ENCODE data around the gene ATP1B3. TPM values are rescaled to one million over a fixed set of nuclear protein-coding genes. Genes with fewer than 3 reads are reported as not detected.

Gene ATP1B3
- total RNA-seq, 5 donors from 2014 or later (not counting 1 experiment from before 2014, with no cell fraction given): 28.7 to 41.4 (median 35.3) TPM

DNA sequence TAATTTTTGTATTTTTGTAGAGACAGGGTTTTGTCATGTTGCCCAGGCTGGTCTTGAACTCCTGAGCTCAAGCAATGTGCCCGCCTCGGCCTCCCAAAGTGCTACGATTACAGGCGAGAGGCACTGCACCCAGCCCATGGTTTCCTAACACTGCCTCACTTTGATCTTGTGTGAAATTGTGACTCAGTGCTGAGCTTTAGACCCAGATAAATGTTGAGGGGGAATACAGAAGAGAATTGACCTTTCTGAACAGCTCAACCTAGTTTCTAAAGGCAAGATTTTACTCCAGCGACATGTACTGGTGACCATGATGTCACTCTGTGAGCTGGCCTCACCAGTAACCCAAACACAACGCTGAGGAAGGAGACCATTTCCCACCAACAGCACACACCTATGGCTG lies 73.5 kb downstream of the ATP1B3 start:
- Histone ChIP-seq H3K27me3 (replicated peaks in 1 of 2; ENCODE audit: control insufficient read depth in 2 of 2, extremely low read depth in 1 of 2, insufficient read depth in 2 of 2, low read length in 1 of 2) (no peaks in the 10 kb centered on the region), H3K4me1 (ENCODE audit: control insufficient read depth in 1 of 2, extremely low read depth in 1 of 2, insufficient read depth in 2 of 2, low read length in 2 of 2) (no peaks in the 10 kb centered on the region), H3K36me3 (ENCODE audit: control insufficient read depth in 2 of 2, extremely low read depth in 1 of 2, insufficient read depth in 1 of 2, low read length in 1 of 2) (peaks cover 9 to 11% of the 10 kb centered on the region in 2 donors), H3K27ac (ENCODE audit: low read length) (no peak overlapping the region), H3K4me3 (ENCODE audit: control insufficient read depth in 1 of 2, extremely low read depth in 1 of 2, low read length in 1 of 2) (no peak overlapping the region), H3K9me3 (no peaks in the 10 kb centered on the region)
- Mint-ChIP-seq H3K27me3 (no peaks in the 10 kb centered on the region), H3K4me1 (no peaks in the 10 kb centered on the region), H3K4me3 (no peak overlapping the region), H3K27ac (no peak overlapping the region), H3K36me3 (peaks cover 24% of the 10 kb centered on the region), H3K9me3 (no peaks in the 10 kb centered on the region)
- ATAC-seq (replicated peaks in 1 of 4): no peak
- ChIA-PET POLR2A (no interaction called here), CTCF (interaction anchor here in 1 of 2 donors (0.6 kb wide), 1 partner anchor 34 kb away, joined by 3 read pairs; no protein-coding TSS in a partner anchor)
- no peak for DNase-seq
- no CpG with 5 or more reads among the region's 6 CpGs for WGBS (ENCODE audit: insufficient coverage)

DNA sequence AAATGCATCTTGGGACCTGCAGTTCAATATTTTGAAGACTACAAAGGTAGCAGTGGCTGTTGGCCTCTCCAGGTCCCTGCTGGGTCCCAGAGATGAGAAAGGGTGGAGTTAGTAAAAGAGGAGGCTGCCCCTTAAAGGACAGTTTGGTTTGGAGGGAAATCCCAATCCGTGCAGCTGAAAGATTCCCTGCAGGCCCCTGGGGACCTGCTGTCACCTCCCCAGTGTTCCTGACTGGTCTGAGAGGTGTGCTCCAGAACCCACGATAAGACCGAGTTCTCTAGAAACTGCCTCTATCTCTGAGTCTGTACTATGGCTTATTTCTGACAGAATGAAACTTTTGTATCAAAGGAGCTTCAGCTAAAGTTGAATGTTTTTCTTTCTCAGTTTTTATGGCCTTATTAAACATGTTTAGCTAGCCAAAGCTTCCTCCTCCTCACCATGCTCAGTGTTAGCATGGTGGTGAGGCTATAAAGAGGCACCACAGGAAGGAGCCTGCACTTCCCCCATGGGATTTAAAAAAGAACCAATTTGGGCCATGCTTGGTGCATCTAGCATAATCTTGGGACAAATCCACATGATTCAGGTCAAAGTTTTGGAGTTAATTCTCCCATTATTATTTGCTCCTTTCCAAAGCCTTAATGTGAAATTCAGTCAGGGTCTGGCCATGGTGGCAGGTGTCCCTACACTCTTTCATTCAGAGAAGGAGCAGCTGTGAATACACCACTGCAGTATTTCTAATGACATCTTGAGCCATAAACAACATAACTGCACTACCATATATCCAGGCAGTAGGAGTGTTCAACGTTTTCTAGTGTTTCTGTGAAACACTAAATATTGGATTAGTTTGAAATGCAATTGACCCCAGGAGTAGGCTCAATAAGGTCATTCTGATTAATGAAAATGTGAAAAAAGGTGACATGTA lies 74.4 kb downstream of the ATP1B3 start:
- DNase-seq (no peak), ATAC-seq (replicated peaks in 1 of 4) (no peak)
- Histone ChIP-seq H3K4me1 (ENCODE audit: control insufficient read depth in 1 of 2, extremely low read depth in 1 of 2, insufficient read depth in 2 of 2, low read length in 2 of 2) (peaks cover 0 to 2% of the 10 kb centered on the region in 2 experiments), H3K36me3 (ENCODE audit: control insufficient read depth in 2 of 2, extremely low read depth in 1 of 2, insufficient read depth in 1 of 2, low read length in 1 of 2) (peaks cover 9 to 11% of the 10 kb centered on the region in 2 donors), H3K9me3 (no peaks in the 10 kb centered on the region), H3K27ac (ENCODE audit: low read length) (no peak overlapping the region), H3K27me3 (replicated peaks in 1 of 2; ENCODE audit: control insufficient read depth in 2 of 2, extremely low read depth in 1 of 2, insufficient read depth in 2 of 2, low read length in 1 of 2) (no peaks in the 10 kb centered on the region), H3K4me3 (ENCODE audit: control insufficient read depth in 1 of 2, extremely low read depth in 1 of 2, low read length in 1 of 2) (no peak overlapping the region)
- Mint-ChIP-seq H3K36me3 (peaks cover 27% of the 10 kb centered on the region), H3K9me3 (no peaks in the 10 kb centered on the region), H3K27me3 (no peaks in the 10 kb centered on the region), H3K4me3 (no peak overlapping the region), H3K27ac (no peak overlapping the region), H3K4me1 (no peaks in the 10 kb centered on the region)
- WGBS (ENCODE audit: insufficient coverage): 100% methylated on average over 1 of the region's 4 CpGs
- ChIA-PET POLR2A (no interaction called here), CTCF (interaction anchor here in 1 of 2 donors (0.6 kb wide), 1 partner anchor 213 kb away, joined by 4 read pairs; the partner anchor contains the start of gene RNF7)

DNA sequence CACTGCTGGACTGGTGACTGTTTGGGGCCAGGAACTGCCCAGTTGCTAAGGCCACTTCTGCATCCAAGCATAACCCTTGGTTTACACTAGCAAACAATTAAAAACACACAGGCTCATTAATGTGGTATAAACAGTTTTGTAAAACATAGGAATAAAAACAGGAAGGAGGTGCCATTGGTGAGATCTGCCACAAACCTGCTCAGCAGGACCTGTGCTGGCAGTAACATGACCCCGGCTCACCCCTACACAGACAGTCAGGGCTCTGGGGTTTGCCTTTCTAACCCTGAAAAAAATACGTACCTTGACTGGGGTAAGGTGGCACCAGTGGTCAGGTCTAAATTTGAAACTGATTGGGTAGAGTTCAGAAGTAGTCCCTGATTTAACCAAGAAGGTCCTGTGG lies 76.2 kb downstream of the ATP1B3 start:
- Histone ChIP-seq H3K27ac (ENCODE audit: low read length) (no peak overlapping the region), H3K36me3 (ENCODE audit: control insufficient read depth in 2 of 2, extremely low read depth in 1 of 2, insufficient read depth in 1 of 2, low read length in 1 of 2) (peaks cover 9 to 11% of the 10 kb centered on the region in 2 donors), H3K4me1 (ENCODE audit: control insufficient read depth in 1 of 2, extremely low read depth in 1 of 2, insufficient read depth in 2 of 2, low read length in 2 of 2) (peaks cover 0 to 2% of the 10 kb centered on the region in 2 experiments), H3K4me3 (ENCODE audit: control insufficient read depth in 1 of 2, extremely low read depth in 1 of 2, low read length in 1 of 2) (no peak overlapping the region), H3K9me3 (no peaks in the 10 kb centered on the region), H3K27me3 (replicated peaks in 1 of 2; ENCODE audit: control insufficient read depth in 2 of 2, extremely low read depth in 1 of 2, insufficient read depth in 2 of 2, low read length in 1 of 2) (no peaks in the 10 kb centered on the region)
- WGBS (ENCODE audit: insufficient coverage): no CpG with 5 or more reads among the region's 2 CpGs
- ChIA-PET CTCF (interaction anchor here in 1 of 2 donors (0.7 kb wide), 1 partner anchor 911 kb away, joined by 3 read pairs; no protein-coding TSS in a partner anchor), POLR2A (no interaction called here)
- DNase-seq (no peak), ATAC-seq (replicated peaks in 1 of 4) (no peak)
- Mint-ChIP-seq H3K27me3 (no peaks in the 10 kb centered on the region), H3K4me1 (no peaks in the 10 kb centered on the region), H3K9me3 (no peaks in the 10 kb centered on the region), H3K36me3 (peaks cover 29% of the 10 kb centered on the region), H3K4me3 (no peak overlapping the region), H3K27ac (no peak overlapping the region)

DNA sequence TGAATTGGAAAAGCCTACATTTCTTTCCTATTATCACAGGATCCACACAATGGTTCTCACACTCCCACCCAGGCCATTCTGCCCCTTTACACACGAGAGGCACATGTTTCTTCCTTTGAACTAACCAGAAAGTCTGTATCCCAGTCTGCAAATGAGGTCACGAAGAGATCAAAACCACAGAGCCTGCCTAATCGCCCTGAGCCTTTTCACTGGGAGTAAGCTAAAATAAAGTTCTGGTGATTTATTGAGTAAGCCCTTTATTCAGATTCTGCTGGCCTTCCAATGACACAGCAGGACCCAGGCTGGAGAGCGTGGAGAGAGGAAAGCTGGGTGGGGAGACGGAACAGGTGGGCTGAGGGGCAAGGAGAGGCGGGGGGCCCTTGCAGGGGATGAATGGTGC lies 78.7 kb downstream of the ATP1B3 start:
- Histone ChIP-seq H3K9me3 (no peaks in the 10 kb centered on the region), H3K4me1 (ENCODE audit: control insufficient read depth in 1 of 2, extremely low read depth in 1 of 2, insufficient read depth in 2 of 2, low read length in 2 of 2) (peaks cover 0 to 2% of the 10 kb centered on the region in 2 experiments), H3K4me3 (ENCODE audit: control insufficient read depth in 1 of 2, extremely low read depth in 1 of 2, low read length in 1 of 2) (no peak overlapping the region), H3K36me3 (ENCODE audit: control insufficient read depth in 2 of 2, extremely low read depth in 1 of 2, insufficient read depth in 1 of 2, low read length in 1 of 2) (peaks cover 0 to 22% of the 10 kb centered on the region in 2 donors), H3K27ac (ENCODE audit: low read length) (no peak overlapping the region), H3K27me3 (replicated peaks in 1 of 2; ENCODE audit: control insufficient read depth in 2 of 2, extremely low read depth in 1 of 2, insufficient read depth in 2 of 2, low read length in 1 of 2) (no peaks in the 10 kb centered on the region)
- Mint-ChIP-seq H3K4me1 (no peaks in the 10 kb centered on the region), H3K36me3 (peaks cover 41% of the 10 kb centered on the region), H3K4me3 (no peak overlapping the region), H3K27ac (no peak overlapping the region), H3K9me3 (no peaks in the 10 kb centered on the region), H3K27me3 (no peaks in the 10 kb centered on the region)
- DNase-seq (no peak), ATAC-seq (replicated peaks in 1 of 4) (no peak)
- ChIA-PET CTCF (interaction anchor here (0.6 to 1.0 kb wide), 2 partner anchors 8 to 310 kb away, joined by 4 to 6 read pairs; no protein-coding TSS in a partner anchor), POLR2A (no interaction called here)
- 11% methylated on average over 3 of the region's 6 CpGs for WGBS (ENCODE audit: insufficient coverage)

DNA sequence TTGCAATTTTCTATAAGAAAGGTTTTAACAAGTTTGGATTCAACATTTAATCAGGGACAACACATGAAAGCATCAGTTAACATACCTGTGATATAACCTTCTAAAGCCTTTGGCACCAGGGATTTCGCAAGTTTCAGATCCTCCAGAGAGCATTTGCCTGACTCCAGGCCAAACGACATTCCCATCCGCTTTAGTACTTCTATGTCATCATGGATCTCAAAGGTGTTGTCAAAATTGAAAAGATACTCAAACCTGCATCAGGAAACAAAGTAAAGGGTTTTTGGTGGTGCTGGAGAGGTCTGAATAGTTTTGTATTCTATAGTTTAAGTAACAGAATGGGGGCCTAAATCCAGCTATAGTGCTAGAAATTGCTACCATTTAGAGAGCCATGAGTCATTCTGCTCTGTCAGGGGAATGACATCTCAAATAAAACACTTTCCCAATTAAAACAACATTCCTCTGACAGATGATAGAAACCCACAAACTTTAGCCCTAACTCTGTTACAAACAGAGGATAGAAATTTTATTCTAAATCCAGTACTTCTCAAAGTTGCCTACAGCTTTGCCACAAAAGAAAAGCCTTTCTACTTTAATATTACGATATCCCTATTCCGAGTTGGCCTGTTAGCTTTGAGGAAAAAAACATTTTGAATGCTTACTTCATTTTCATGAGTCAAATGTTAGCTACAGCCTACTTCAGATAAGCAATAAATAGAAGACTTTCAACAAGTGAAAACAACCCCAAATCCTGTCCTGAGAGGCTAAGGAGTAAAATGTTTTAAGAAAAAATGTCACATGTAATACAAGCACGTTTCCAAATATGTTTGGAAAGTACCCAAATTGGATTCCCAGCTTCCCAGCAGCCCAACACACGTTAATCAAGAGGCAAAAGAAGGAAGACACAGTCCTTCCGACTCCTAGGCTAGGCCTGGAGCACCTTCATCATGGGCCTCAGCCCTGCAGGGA lies 83.4 kb downstream of the ATP1B3 start:
- Mint-ChIP-seq H3K4me1 (no peaks in the 10 kb centered on the region), H3K9me3 (no peaks in the 10 kb centered on the region), H3K36me3 (peaks cover 34% of the 10 kb centered on the region), H3K27me3 (no peaks in the 10 kb centered on the region), H3K4me3 (no peak overlapping the region), H3K27ac (no peak overlapping the region)
- DNase-seq (no peak), ATAC-seq (replicated peaks in 1 of 4) (no peak)
- ChIA-PET CTCF (no interaction called here), POLR2A (no interaction called here)
- Histone ChIP-seq H3K4me1 (ENCODE audit: control insufficient read depth in 1 of 2, extremely low read depth in 1 of 2, insufficient read depth in 2 of 2, low read length in 2 of 2) (peaks cover 0 to 2% of the 10 kb centered on the region in 2 experiments), H3K4me3 (ENCODE audit: control insufficient read depth in 1 of 2, extremely low read depth in 1 of 2, low read length in 1 of 2) (no peak overlapping the region), H3K27ac (ENCODE audit: low read length) (no peak overlapping the region), H3K27me3 (replicated peaks in 1 of 2; ENCODE audit: control insufficient read depth in 2 of 2, extremely low read depth in 1 of 2, insufficient read depth in 2 of 2, low read length in 1 of 2) (no peaks in the 10 kb centered on the region), H3K36me3 (ENCODE audit: control insufficient read depth in 2 of 2, extremely low read depth in 1 of 2, insufficient read depth in 1 of 2, low read length in 1 of 2) (peaks cover 0 to 19% of the 10 kb centered on the region in 2 donors), H3K9me3 (no peaks in the 10 kb centered on the region)
- WGBS (ENCODE audit: insufficient coverage): 76% methylated on average over 2 of the region's 8 CpGs

DNA sequence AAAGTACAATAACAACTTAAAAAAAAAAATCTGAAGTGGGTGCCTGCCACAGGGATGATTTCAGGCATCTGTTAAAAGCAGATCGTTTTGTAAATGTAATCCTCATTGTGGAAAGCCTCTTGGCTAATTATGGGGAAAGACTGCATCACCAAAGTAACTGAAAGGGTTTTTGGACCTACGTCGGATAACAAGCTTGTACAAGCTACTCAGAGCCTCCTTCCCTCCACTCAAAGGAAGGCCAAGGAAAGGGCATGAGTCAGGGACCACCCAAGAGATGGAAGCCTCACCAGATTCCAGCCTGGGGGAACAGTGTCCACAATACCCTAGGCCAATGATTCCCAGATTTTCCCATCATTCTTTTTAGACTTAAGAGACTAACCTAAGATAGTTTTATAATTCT lies 84.3 kb downstream of the ATP1B3 start:
- Histone ChIP-seq H3K9me3 (no peaks in the 10 kb centered on the region), H3K27me3 (replicated peaks in 1 of 2; ENCODE audit: control insufficient read depth in 2 of 2, extremely low read depth in 1 of 2, insufficient read depth in 2 of 2, low read length in 1 of 2) (no peaks in the 10 kb centered on the region), H3K4me1 (ENCODE audit: control insufficient read depth in 1 of 2, extremely low read depth in 1 of 2, insufficient read depth in 2 of 2, low read length in 2 of 2) (no peaks in the 10 kb centered on the region), H3K4me3 (ENCODE audit: control insufficient read depth in 1 of 2, extremely low read depth in 1 of 2, low read length in 1 of 2) (no peak overlapping the region), H3K36me3 (ENCODE audit: control insufficient read depth in 2 of 2, extremely low read depth in 1 of 2, insufficient read depth in 1 of 2, low read length in 1 of 2) (peaks cover 0 to 19% of the 10 kb centered on the region in 2 donors), H3K27ac (ENCODE audit: low read length) (no peak overlapping the region)
- Mint-ChIP-seq H3K4me3 (no peak overlapping the region), H3K36me3 (peaks cover 31% of the 10 kb centered on the region), H3K27me3 (no peaks in the 10 kb centered on the region), H3K9me3 (no peaks in the 10 kb centered on the region), H3K4me1 (no peaks in the 10 kb centered on the region), H3K27ac (no peak overlapping the region)
- DNase-seq (no peak), ATAC-seq (replicated peaks in 1 of 4) (no peak)
- ChIA-PET CTCF (no interaction called here), POLR2A (no interaction called here)
- no CpG with 5 or more reads among the region's 3 CpGs for WGBS (ENCODE audit: insufficient coverage)

All from T-cell (primary cell).